ENCODE data around the gene RSAD1.

DNA sequence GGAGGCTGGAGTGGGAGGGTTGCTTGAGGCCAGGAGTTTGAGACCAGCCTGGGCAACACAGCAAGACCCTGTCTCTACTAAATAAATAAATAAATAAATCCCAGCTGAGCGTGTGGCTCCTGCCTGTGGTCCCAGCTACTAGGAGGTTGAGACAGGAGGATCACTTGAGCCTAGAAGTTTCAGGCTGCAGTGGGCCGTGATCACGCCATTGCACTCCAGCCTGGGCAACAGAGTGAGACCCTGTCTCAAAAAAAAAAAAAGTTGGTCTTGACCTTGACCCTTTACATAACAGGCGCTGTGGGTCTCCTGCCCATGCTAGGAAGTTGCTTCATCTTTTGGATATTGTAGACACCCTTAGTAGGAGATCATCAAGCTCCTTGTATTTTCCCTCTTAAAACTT lies 41.3 kb upstream of the RSAD1 start:
- TF ChIP-seq, protein P1, sequence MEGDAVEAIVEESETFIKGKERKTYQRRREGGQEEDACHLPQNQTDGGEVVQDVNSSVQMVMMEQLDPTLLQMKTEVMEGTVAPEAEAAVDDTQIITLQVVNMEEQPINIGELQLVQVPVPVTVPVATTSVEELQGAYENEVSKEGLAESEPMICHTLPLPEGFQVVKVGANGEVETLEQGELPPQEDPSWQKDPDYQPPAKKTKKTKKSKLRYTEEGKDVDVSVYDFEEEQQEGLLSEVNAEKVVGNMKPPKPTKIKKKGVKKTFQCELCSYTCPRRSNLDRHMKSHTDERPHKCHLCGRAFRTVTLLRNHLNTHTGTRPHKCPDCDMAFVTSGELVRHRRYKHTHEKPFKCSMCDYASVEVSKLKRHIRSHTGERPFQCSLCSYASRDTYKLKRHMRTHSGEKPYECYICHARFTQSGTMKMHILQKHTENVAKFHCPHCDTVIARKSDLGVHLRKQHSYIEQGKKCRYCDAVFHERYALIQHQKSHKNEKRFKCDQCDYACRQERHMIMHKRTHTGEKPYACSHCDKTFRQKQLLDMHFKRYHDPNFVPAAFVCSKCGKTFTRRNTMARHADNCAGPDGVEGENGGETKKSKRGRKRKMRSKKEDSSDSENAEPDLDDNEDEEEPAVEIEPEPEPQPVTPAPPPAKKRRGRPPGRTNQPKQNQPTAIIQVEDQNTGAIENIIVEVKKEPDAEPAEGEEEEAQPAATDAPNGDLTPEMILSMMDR (IDR thresholded peaks at IDR 0.05) = no peak
- no peak for TF ChIP-seq POLR2A (IDR thresholded peaks at IDR 0.05)
- no peak for TF ChIP-seq POLR2AphosphoS5 (IDR thresholded peaks at IDR 0.05; ENCODE audit: insufficient read depth in 1 of 2, low read depth in 1 of 2)

All from vagina (tissue), 2 donors.